DND-41 (cell line): ENCODE data around the gene SULT1C3.

Experiments used
- ATAC-seq: fragments of 200-7000 bp; cut with Tn5 transposase; 3 replicates; pipeline ENCODE4 v1.9.1; 2021; ENCODE audit warnings: low read depth; ENCODE audit not compliant: insufficient read depth
- DNase-seq: peaks from one replicate; pipeline ENCODE4 v3.0.0-alpha.2; 2020
- H2AFZ ChIP-seq: 2 replicates; pipeline ENCODE4 v1.6.0; 2012; ENCODE audit warnings: low read depth, low read length
- H3K27ac ChIP-seq: 2 replicates; pipeline ENCODE4 v1.5.1; 2012; ENCODE audit warnings: low read length, inconsistent platforms
- H3K27me3 ChIP-seq: fragments of 200-600 bp; sonication (generic); 2 replicates; pipeline ENCODE4 v1.6.0; 2012; ENCODE audit warnings: low read length, mild to moderate bottlenecking, inconsistent platforms; ENCODE audit not compliant: insufficient read depth, poor library complexity
- H3K36me3 ChIP-seq: 2 replicates; pipeline ENCODE4 v1.5.1; 2012; ENCODE audit warnings: low read length, inconsistent platforms; ENCODE audit not compliant: insufficient read depth
- H3K4me1 ChIP-seq: 2 replicates; pipeline ENCODE4 v1.5.1; 2012; ENCODE audit warnings: mild to moderate bottlenecking, low read length; ENCODE audit not compliant: insufficient read depth
- H3K4me2 ChIP-seq: 2 replicates; pipeline ENCODE4 v1.6.0; 2012; ENCODE audit warnings: mild to moderate bottlenecking, moderate library complexity, low read length, inconsistent platforms; ENCODE audit not compliant: insufficient read depth
- H3K4me3 ChIP-seq, 2 experiments: fragments of 200-600 bp in 1 of 2; shearing (Covaris generic) in 1 of 2; 2 replicates each; pipeline ENCODE4 v1.5.1; 2012 to 2016; ENCODE audit warnings: inconsistent platforms in 2 of 2, low read length in 2 of 2, mild to moderate bottlenecking in 2 of 2, low read depth in 1 of 2, moderate library complexity in 1 of 2
- H3K79me2 ChIP-seq: 2 replicates; pipeline ENCODE4 v1.6.0; 2012; ENCODE audit warnings: low read length, inconsistent platforms; ENCODE audit not compliant: insufficient read depth
- H3K9ac ChIP-seq: 2 replicates; pipeline ENCODE4 v1.6.0; 2012; ENCODE audit warnings: low read depth, mild to moderate bottlenecking, inconsistent platforms, low read length, moderate library complexity
- H3K9me3 ChIP-seq: 2 replicates; pipeline ENCODE4 v1.5.1; 2012; ENCODE audit warnings: low read length, moderate library complexity, mild to moderate bottlenecking, inconsistent platforms; ENCODE audit not compliant: insufficient read depth, severe bottlenecking
- H4K20me1 ChIP-seq: 2 replicates; pipeline ENCODE4 v1.6.0; 2012; ENCODE audit warnings: low read length; ENCODE audit not compliant: insufficient read depth
- EZH2 ChIP-seq: IDR thresholded peaks from 3 replicates; pipeline ENCODE4 v1.6.1; 2012; ENCODE audit warnings: borderline replicate concordance, low read depth, mild to moderate bottlenecking, moderate library complexity, low read length, inconsistent platforms; ENCODE audit not compliant: severe bottlenecking
- TF ChIP-seq, protein P1 (sequence below): IDR thresholded peaks from 2 replicates; pipeline ENCODE4 v1.5.1; 2012; ENCODE audit warnings: borderline replicate concordance, low read length, moderate library complexity, mild to moderate bottlenecking; ENCODE audit not compliant: poor library complexity, severe bottlenecking; ENCODE audit errors: extremely low read depth

Gene SULT1C3

GRCh38 chr2:108309903-108310302 lies 70.1 kb downstream of the SULT1C3 start:
- H3K4me2 ChIP-seq: no peak overlapping the region
- H3K9me3 ChIP-seq: no peaks in the 10 kb centered on the region
- H3K4me1 ChIP-seq: no peaks in the 10 kb centered on the region
- H3K79me2 ChIP-seq: no peaks in the 10 kb centered on the region
- H3K9ac ChIP-seq: no peak overlapping the region
- no peaks in the 10 kb centered on the region for H3K27me3 ChIP-seq
- no peaks in the 10 kb centered on the region for H4K20me1 ChIP-seq
- no peaks in the 10 kb centered on the region for H3K36me3 ChIP-seq
- no peak for DNase-seq
- ATAC-seq: no peak
- no peak overlapping the region for H3K27ac ChIP-seq
- no peak for TF ChIP-seq EZH2
- TF ChIP-seq, protein P1, sequence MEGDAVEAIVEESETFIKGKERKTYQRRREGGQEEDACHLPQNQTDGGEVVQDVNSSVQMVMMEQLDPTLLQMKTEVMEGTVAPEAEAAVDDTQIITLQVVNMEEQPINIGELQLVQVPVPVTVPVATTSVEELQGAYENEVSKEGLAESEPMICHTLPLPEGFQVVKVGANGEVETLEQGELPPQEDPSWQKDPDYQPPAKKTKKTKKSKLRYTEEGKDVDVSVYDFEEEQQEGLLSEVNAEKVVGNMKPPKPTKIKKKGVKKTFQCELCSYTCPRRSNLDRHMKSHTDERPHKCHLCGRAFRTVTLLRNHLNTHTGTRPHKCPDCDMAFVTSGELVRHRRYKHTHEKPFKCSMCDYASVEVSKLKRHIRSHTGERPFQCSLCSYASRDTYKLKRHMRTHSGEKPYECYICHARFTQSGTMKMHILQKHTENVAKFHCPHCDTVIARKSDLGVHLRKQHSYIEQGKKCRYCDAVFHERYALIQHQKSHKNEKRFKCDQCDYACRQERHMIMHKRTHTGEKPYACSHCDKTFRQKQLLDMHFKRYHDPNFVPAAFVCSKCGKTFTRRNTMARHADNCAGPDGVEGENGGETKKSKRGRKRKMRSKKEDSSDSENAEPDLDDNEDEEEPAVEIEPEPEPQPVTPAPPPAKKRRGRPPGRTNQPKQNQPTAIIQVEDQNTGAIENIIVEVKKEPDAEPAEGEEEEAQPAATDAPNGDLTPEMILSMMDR: no peak
- no peak overlapping the region for H3K4me3 ChIP-seq
- H2AFZ ChIP-seq: no peak overlapping the region
